ENCODE results near the gene TLR9. TPM values are rescaled to one million over a fixed set of nuclear protein-coding genes. Genes with fewer than 3 reads are reported as not detected.
"Not testable (repeated sequence)": the region's sequence is repeated elsewhere in the genome, so short reads cannot be mapped to it uniquely, and the experiment has no call there.

Gene TLR9
- under 1 TPM in 8 of 9 donors, not detected in 1; 0.12 to 0.65 (median 0.29) TPM for total RNA-seq
- polyA plus RNA-seq = under 1 TPM; 0.04 to 0.23 TPM
- long read RNA-seq, donor 1 = 0 reads
- long read RNA-seq, donor 2 = 0 reads
- long read RNA-seq, donor 3 = 0 reads

DNA sequence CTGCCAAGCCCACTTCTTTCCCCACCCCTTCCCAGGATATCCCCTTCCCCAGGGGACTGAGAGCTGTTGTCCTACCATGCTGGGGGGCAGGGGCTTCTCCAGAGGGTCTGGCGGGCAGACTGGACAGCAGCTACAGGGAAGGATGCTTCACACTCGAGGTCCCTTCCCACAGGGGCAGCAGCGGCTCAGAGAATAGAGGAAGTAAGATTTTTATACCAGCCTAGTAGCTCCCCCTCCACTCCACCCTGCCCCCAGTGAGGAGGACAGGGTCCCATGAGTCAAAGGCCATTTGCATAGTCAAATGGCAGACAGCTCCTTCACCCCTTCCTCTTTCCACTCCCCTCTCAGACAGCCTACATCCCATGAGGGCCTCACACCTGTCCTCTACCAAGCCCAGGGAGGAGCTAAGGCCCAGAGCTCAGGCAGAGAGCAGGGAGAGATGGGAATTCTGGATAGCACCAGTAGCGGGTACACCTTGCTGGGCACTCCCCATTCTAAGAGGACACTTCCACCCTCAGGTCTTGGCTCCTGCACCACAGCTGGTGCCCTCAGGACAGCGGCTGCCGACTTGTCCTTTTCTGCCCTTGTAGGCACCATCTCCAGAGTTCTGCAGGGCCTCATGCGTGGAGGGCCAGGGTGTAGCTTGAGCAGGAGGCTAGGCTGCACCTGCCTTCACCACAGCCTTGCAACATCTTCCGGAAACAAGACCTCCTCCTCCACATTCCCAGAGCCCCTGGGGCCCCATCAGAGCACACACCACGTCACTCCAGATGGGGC, at the start of gene TLR9:
Gene TLR9, minus strand, starts transcription at position 194 of the 777 bp plus-strand sequence. Its CDS starts 116 bp downstream, at position 78.
- TF ChIP-seq CTCF (IDR thresholded peaks at IDR 0.05) (no peak), POLR2A (IDR thresholded peaks at IDR 0.05) (no peak)
- intact Hi-C loops (cut with DNase I) = no loop called here
- ATAC-seq (no peak), DNase-seq (peak in 1 of 5 donors; percentile 7)
- peaks cover 0 to 23% (median 4%) of the 10 kb centered on the region in 12 donors for H3K4me1 ChIP-seq
- peaks cover 0 to 33% (median 30%) of the 10 kb centered on the region in 9 donors for H3K36me3 ChIP-seq
- H3K4me3 ChIP-seq = no peak within 1 kb of the TSS
- H3K9me3 ChIP-seq = no peaks in the 10 kb centered on the region
- no peaks in the 10 kb centered on the region for H3K27me3 ChIP-seq
- no peak within 1 kb of the TSS for H3K27ac ChIP-seq
- 69 to 85% (median 75%) methylated on average over 8 to 9 of the region's 9 CpGs for WGBS, 4 donors

GRCh38 chr3:52274781-52275180, 49.3 kb upstream of the TLR9 start:
- Histone ChIP-seq H3K4me3 (peak overlapping the region in 2 of 12 donors; percentile 84 to 99), H3K27ac (peak overlapping the region in 3 of 12 donors; percentile 97 to 99 (median 99)), H3K4me1 (peaks cover 1 to 85% (median 79%) of the 10 kb centered on the region in 12 donors), H3K36me3 (peaks cover 0 to 55% (median 29%) of the 10 kb centered on the region in 9 donors)
- not testable (repeated sequence) for H3K27me3 ChIP-seq, ATAC-seq, DNase-seq, H3K9me3 ChIP-seq
- intact Hi-C loops (cut with DNase I) = loop anchor here in 7 of 10 donors (5.0 kb wide), 2 partner anchors 37 to 277 kb away; partner anchors contain the start of genes TWF2 (in 6 of the 7) and RPL29 (in 1 of the 7)
- 91 to 93% (median 93%) methylated on average over 18 of the region's 18 CpGs for WGBS, 4 donors

DNA sequence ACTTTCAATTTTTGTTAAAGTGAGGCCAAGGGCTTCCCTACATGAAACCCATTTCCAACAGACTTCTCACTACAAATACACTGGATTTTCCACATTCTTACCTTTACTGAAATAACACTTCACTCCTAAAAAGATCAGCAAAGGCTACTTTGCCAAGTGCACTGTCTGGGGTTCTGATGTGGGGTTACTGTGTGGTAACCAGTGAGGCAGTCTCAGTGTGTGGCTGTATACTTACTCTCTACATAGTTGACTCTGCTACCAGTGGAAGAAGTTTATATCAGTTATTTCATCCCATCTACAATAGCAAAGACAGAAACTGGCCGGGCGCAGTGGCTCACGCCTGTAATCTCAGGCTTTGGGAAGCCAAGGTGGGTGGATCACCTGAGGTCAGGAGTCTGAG, 47.4 kb upstream of the TLR9 start:
- TF ChIP-seq POLR2A (IDR thresholded peaks at IDR 0.05) = no peak
- H3K4me1 ChIP-seq = peaks cover 3 to 94% (median 82%) of the 10 kb centered on the region in 12 donors

GRCh38 chr3:52272172-52272571, 46.7 kb upstream of the TLR9 start:
- WGBS, 4 donors = 89 to 95% (median 94%) methylated on average over 9 of the region's 9 CpGs
- not testable (repeated sequence) for H3K9me3 ChIP-seq, H3K27me3 ChIP-seq, ATAC-seq, DNase-seq
- Histone ChIP-seq H3K36me3 (peaks cover 0 to 81% (median 55%) of the 10 kb centered on the region in 9 donors), H3K4me1 (peaks cover 3 to 98% (median 83%) of the 10 kb centered on the region in 12 donors), H3K27ac (peak overlapping the region in 1 of 12 donors; percentile 94), H3K4me3 (peak overlapping the region in 1 of 12 donors; percentile 35)
- intact Hi-C loops (cut with DNase I) = loop anchor here in 2 of 10 donors (5.0 kb wide), 2 partner anchors 35 to 275 kb away; partner anchors contain the start of genes RPL29 (in 1 of the 2) and TWF2 (in 1 of the 2)

More for the DNA sequence above, 47.4 kb upstream of the TLR9 start:
- Histone ChIP-seq H3K36me3 (peaks cover 0 to 75% (median 48%) of the 10 kb centered on the region in 9 donors), H3K27me3 (no peaks in the 10 kb centered on the region), H3K27ac (peak overlapping the region in 2 of 12 donors; percentile 15 to 94), H3K4me3 (peak overlapping the region in 1 of 12 donors; percentile 1), H3K9me3 (no peaks in the 10 kb centered on the region)
- ATAC-seq (no peak), DNase-seq (no peak)
- intact Hi-C loops (cut with DNase I) = loop anchor here in 2 of 10 donors (5.0 kb wide), 2 partner anchors 36 to 276 kb away; partner anchors contain the start of genes RPL29 (in 1 of the 2) and TWF2 (in 1 of the 2)
- WGBS, 4 donors = 56 to 94% (median 85%) methylated on average over 3 of the region's 3 CpGs

GRCh38 chr3:52270252-52270754, 44.9 kb upstream of the TLR9 start:
- intact Hi-C loops (cut with DNase I) = loop anchor here in 2 of 10 donors (5.0 kb wide), 2 partner anchors 33 to 273 kb away; partner anchors contain the start of genes RPL29 (in 1 of the 2) and TWF2 (in 1 of the 2)

More at GRCh38 chr3:52270252-52270754, 44.9 kb upstream of the TLR9 start:
- no peaks in the 10 kb centered on the region for H3K27me3 ChIP-seq
- peak overlapping the region in 1 of 12 donors; percentile 35 for H3K4me3 ChIP-seq
- TF ChIP-seq CTCF (IDR thresholded peaks at IDR 0.05) (no peak), POLR2A (IDR thresholded peaks at IDR 0.05) (no peak)
- H3K9me3 ChIP-seq = no peaks in the 10 kb centered on the region
- H3K27ac ChIP-seq = peak overlapping the region; percentile 1 to 94 (median 40)
- H3K36me3 ChIP-seq = peaks cover 0 to 98% (median 73%) of the 10 kb centered on the region in 9 donors
- WGBS, 4 donors = 32 to 48% (median 41%) methylated on average over 9 of the region's 9 CpGs
- ATAC-seq = peak in 3 of 4 donors; percentile 11 to 40 (median 40)
- no peak for DNase-seq
- peaks cover 3 to 79% (median 64%) of the 10 kb centered on the region in 12 donors for H3K4me1 ChIP-seq
